ENCODE measurements around the gene TSPAN31.

Gene TSPAN31

GRCh38 chr12:57755454-57756372, 10.9 kb downstream of the TSPAN31 start (continued):
- peak; percentile 60; the same call in 1 of the 2 replicates for TF ChIP-seq REST (tag by site-specific recombination; IDR thresholded peaks at IDR 0.05)
- TF ChIP-seq KLF1 (tag by site-specific recombination; IDR thresholded peaks at IDR 0.05) = peak; percentile 93
- no peak for TF ChIP-seq ZNF548 (tag by site-specific recombination; IDR thresholded peaks at IDR 0.05)
- TF ChIP-seq ZBTB48 (tag by site-specific recombination; IDR thresholded peaks at IDR 0.05) = 0 out of 2 replicates have a peak, but pooled peaks have one; percentile 24
- no peak for TF ChIP-seq ZNF639 (tag by site-specific recombination; IDR thresholded peaks at IDR 0.05)
- TF ChIP-seq KLF16 (tag by site-specific recombination; IDR thresholded peaks at IDR 0.05) = no peak
- TF ChIP-seq ATF2 (tag by site-specific recombination; IDR thresholded peaks at IDR 0.05; ENCODE audit: low read depth) = no peak
- TF ChIP-seq CTCF (tag by site-specific recombination; IDR thresholded peaks at IDR 0.05) = no peak
- peak; percentile 29; the same call in 1 of the 2 replicates for TF ChIP-seq SP2 (tag by site-specific recombination; IDR thresholded peaks at IDR 0.05)
- peak; percentile 74; the same call in 1 of the 2 replicates for TF ChIP-seq ZBTB20 (tag by site-specific recombination; IDR thresholded peaks at IDR 0.05)
- TF ChIP-seq TRIM28 (IDR thresholded peaks at IDR 0.05; ENCODE audit: borderline replicate concordance, low read length) = no peak
- TF ChIP-seq ZXDB (tag by site-specific recombination; IDR thresholded peaks at IDR 0.05) = no peak
- TF ChIP-seq ZNF449 (tag by site-specific recombination; IDR thresholded peaks at IDR 0.05) = no peak
- TF ChIP-seq ZNF174 (tag by site-specific recombination; IDR thresholded peaks at IDR 0.05) = no peak
- TF ChIP-seq ZNF398 (tag by site-specific recombination; IDR thresholded peaks at IDR 0.05) = no peak
- TF ChIP-seq ZEB2 (tag by site-specific recombination; IDR thresholded peaks at IDR 0.05) = 0 out of 2 replicates have a peak, but pooled peaks have one; percentile 18
- TF ChIP-seq ZNF426 (tag by site-specific recombination; IDR thresholded peaks at IDR 0.05) = no peak
- no peak for TF ChIP-seq WT1 (tag by site-specific recombination; IDR thresholded peaks at IDR 0.05)
- TF ChIP-seq TSHZ1 (tag by site-specific recombination; IDR thresholded peaks at IDR 0.05; ENCODE audit: borderline replicate concordance) = no peak
- no peak for TF ChIP-seq ZNF544 (tag by site-specific recombination; IDR thresholded peaks at IDR 0.05)
- peak; percentile 85 for TF ChIP-seq ZNF423 (tag by site-specific recombination; IDR thresholded peaks at IDR 0.05)
